HG03460 (cell line): Measurements from ENCODE around the gene EIF1AD.
A peak's percentile ranks its signal among the peaks of the same experiment; 100 is the strongest.
"Not testable (repeated sequence)": the region's sequence is repeated elsewhere in the genome, so short reads cannot be mapped to it uniquely, and the experiment has no call there.

Source experiments
- ATAC-seq: cut with Tn5 transposase; IDR thresholded peaks from one replicate; pipeline ENCODE4 v1.9.1; 2021; ENCODE audit not compliant: unreplicated experiment

The EIF1AD gene

DNA sequence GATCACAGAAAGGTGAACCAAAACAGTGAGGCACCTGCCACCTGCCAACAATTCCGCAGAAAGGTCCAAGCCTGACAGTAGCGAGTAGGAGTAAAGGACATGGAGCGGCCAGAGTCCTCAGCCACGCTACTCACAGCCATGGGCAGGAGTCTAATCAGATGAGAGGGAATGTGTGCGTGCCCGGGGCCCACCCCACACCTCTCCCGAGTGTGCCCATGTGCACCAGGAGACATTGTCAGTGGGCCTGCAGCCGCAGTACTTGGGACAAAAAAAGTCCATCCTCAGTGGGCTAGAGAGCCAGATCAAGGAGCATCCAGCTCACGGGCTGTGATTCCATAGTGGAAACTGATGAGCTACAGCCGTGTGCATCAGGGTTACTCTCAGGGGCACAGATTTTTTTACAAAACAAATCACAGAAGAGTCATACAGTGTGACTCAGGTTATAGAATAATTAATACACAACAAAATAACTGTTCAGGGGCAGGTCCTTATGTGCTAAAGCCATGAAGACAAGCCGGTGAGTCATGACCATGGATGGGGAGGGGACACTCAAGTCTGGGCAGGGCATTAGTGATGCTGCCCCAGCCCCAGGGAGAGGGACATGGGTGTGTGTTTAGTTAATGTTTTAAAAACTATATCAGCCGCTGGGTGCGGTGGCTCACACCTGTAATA is 28.4 kb downstream of the EIF1AD start:
- ATAC-seq, result no peak

DNA sequence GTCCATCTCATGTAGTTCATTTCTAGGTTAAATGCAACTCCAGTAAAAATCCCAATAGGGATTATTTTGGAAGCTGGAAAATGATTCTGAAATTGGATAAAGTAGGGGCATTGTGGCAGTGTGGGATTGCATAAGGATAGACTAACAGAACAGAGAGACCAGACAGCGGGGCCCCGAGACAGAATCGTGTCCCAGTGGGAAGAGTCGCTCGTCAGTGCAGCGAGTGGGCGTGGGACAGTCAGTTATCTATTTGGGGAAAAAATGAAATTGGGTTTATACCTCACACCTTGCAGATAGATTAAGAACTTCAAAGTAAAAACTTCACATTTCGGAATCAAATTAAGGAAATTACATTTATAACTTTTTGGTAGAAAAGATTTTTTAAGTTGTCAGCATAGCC is 29.8 kb downstream of the EIF1AD start:
- ATAC-seq, result no peak

- ATAC-seq, result no peak
These were observed 33.1 kb downstream of the EIF1AD start for GRCh38 chr11:65968600-65969482.

DNA sequence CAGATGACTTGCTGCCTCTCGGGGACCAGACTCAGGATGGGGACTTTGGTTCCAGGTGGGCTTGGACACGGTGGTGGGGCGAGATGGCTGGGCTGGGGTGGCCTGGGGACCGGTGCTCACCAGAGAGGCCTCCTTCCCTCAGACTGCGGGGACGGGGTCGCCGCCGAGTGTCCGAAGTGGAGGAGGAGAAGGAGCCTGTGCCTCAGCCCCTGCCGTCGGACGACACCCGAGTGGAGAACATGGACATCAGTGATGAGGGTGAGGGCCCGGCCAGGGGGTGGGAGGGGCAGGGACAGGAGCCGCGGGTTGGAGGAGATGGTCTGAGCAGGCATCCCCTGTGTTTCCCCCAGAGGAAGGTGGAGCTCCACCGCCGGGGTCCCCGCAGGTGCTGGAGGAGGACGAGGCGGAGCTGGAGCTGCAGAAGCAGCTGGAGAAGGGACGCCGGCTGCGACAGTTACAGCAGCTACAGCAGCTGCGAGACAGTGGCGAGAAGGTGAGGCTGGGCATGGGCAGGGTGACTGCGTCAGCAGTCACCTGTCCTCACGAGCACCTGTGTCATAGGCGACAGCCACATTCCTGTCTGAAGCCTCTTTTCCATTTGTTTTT is 34.5 kb downstream of the EIF1AD start:
- no peak for ATAC-seq

- ATAC-seq, result no peak
These were observed 35.8 kb downstream of the EIF1AD start for GRCh38 chr11:65965986-65966762.

DNA sequence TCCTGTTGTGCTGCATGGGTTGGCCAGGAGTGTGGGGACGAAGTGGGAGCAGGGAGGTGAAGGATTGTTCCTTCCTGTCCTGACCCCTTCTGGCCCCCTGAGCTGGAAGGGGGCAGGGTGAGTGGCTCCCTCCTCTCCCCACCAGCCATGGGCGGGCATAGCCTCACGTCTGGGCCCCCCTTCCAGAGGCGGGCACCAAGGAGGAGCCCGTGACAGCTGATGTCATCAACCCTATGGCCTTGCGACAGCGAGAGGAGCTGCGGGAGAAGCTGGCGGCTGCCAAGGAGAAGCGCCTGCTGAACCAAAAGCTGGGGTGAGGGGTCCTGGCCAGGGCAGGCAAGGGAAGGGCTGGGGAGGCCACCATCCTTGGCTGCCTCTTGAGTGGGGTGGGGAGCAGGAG is 37.1 kb downstream of the EIF1AD start:
- no peak for ATAC-seq

- ATAC-seq, result no peak
These were observed 39.8 kb downstream of the EIF1AD start for GRCh38 chr11:65962141-65962564.

DNA sequence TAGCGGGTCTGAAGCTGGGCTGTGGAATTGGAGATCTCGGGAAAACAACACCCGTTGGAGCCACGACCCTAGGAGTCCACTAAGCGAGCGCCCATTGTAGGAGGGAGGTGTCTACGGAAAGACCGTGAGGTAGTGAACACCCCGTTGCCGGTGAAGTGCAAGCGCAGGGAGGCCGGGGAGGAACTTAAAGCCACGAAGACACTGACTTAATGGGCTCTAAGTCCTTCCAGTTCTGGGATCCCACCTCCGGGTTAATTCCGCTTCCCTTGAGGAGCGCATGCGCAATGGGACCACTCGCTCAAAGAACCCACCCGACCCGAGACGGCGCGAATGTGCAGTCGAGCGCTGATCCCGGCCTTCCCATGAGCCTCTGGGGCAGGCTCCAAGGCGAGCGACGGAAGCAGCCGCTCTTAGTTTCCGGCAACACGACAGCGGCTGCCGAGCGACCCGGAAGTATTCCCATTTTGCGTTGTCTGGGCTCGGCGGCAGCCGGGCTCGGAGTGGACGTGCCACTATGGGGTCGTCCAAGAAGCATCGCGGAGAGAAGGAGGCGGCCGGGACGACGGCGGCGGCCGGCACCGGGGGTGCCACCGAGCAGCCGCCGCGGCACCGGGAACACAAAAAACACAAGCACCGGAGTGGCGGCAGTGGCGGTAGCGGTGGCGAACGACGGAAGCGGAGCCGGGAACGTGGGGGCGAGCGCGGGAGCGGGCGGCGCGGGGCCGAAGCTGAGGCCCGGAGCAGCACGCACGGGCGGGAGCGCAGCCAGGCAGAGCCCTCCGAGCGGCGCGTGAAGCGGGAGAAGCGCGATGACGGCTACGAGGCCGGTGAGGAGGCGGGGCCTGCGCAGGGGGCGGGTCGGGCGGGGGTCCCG is 40.5 kb downstream of the EIF1AD start, which contains the start of gene SART1:
TSS of gene SART1 (plus strand) at position 468 of the 874 bp plus-strand sequence. CDS start at position 515, 47 bp downstream.
- peak; percentile 76 for ATAC-seq

GRCh38 chr11:65960824-65961266 is 41.1 kb downstream of the EIF1AD start:
- ATAC-seq, result no peak

- ATAC-seq, result no peak
These were observed 43.1 kb downstream of the EIF1AD start for GRCh38 chr11:65958774-65959420.

DNA sequence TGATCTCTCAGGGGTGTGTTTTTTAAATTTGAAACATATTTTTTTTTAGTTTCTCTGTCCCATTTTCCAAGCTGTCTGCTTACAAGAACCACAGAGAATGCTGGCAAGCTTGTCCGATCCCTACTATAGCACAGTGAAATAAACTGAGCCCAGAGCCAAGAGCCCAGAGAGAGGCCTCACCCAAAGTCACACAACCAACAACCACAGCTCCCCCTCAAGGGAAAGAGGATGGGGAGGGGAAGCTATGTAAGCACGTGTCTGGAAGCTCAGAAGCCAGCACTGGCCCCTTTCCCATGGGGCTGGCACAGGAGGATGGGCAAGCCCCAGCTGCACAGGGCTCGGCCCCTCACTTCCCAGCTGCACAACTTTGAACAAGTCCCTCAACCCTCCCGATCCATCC is 43.7 kb downstream of the EIF1AD start:
- ATAC-seq, result no peak

DNA sequence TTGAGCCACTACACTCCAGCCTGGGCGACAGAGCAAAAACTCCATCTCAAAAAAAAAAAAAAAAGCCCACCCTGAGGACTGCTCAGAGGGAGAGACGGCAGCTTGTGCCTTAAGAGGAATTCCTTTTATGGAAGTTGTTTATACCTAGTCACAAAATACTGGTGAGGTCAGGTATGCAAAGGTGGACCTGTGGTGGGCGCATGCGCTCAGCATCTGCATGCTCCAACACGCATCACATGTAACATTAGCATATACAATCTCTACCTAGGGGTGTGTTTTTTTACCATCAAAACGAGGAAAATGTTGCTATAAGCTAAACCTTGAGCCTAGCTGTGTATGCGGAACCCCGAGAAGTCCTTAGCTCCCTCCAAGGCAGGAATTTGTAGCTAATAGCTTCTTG is 47.2 kb downstream of the EIF1AD start:
- ATAC-seq, result no peak

- ATAC-seq, result no peak
These were observed 48.5 kb downstream of the EIF1AD start for GRCh38 chr11:65953471-65953870.

- ATAC-seq, result no peak
These were observed 49.9 kb downstream of the EIF1AD start for GRCh38 chr11:65952052-65952521.

DNA sequence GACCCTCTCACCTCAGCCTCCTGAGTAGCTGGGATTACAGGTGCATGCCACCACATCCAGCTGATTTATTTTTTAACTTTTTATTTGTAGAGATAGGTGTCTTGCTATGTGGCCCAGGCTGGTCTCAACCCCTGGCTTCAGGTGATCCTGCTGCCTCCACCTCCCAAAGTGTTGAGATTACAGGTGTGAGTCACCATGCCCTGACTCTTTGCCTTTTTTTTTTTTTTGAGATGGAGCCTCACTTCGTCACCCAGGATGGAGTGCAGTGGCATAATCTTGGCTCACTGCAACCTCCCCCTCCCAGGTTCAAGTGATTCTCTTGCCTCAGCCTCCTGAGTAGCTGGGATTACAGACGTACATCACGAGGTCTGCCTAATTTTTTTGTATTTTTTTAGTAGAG is 50.3 kb downstream of the EIF1AD start:
- ATAC-seq, result not testable (repeated sequence)

DNA sequence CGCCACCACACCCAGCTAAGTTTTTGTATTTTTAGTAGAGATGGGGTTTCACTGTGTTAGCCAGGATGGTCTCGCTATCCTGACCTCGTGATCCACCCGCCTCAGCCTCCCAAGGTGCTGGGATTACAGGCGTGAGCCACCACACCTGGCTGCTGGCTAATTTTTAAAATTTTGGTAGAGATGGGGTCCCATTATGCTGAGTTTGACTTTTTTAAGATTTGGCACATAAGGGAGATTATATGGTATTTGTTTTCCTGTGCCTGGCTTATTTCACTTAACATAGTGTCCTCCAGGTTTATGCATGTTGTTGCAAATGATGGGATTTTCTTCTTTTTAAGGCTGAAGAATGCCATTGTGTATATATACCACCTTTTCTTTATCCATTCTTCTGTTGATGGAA is 51.2 kb downstream of the EIF1AD start:
- not testable (repeated sequence) for ATAC-seq

DNA sequence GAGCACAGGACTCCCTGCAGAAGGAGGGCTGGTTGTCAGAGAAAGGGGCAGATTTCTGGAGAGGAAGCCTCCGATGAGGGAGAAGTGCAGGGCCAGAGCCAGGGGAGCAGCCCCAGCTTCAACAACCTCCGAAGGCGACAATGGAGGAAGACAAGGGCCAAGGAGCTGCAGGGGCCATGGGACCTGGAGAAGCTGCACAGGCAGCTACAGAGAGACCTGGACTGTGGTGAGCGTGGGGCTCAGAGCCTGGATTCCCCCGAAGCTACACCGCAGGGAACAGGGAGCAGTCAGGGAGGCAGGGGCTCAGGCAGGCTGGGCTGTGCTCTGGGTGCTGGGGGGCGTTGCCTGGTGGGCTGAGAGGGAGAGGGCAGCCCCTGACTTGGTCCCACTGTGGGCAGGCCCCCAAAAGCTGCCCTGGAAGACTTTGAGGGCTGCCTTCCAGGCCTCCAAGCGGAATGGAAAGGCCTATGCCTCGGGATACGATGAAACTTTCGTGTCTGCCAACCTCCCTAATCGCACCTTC is 54.3 kb downstream of the EIF1AD start:
- no peak for ATAC-seq

DNA sequence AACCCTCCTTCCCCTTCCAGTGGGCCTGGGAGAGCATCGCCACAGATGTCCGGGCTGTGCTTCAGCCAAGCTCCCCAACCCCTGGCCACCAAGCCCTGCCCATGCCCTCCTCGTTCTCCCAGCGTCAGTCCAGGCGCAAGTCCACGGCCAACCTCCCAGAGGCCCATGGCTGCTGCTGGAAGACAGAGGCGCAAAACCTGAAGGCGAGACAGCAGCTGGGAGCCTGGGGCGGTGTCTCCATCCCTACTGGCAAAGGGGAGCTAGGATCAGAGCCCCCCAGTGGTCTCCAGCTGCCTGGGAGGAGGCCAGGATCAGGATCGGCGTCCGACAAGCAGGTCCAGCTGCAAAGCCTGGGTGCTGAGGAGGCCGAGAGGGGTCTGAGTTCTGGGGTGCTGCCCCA is 54.8 kb downstream of the EIF1AD start:
- no peak for ATAC-seq

GRCh38 chr11:65946655-65947054 is 55.3 kb downstream of the EIF1AD start:
- no peak for ATAC-seq
